ENCODE measurements around the gene CSNK2B. TPM values are rescaled to one million over a fixed set of nuclear protein-coding genes. Genes with fewer than 3 reads are reported as not detected.

Gene CSNK2B
- total and polyA plus RNA-seq, 9 of the 15 experiments (the other 6 are each of a cell fraction or from before 2014, with no cell fraction given) = 120 to 1,126 (median 529) TPM

- TF ChIP-seq FOXA3 (CRISPR knock-in tag; conservative IDR thresholded peaks at IDR 0.05 in 1 of 2, IDR thresholded peaks at IDR 0.05 in 1 of 2) (0 out of 4 replicates have a peak, but pooled peaks of 1 of the 2 experiments have one; percentile 59), IRF1 (CRISPR knock-in tag; IDR thresholded peaks at IDR 0.05; ENCODE audit: borderline replicate concordance) (0 out of 2 replicates have a peak, but pooled peaks have one; percentile 82), DMBX1 (CRISPR knock-in tag; IDR thresholded peaks at IDR 0.05; ENCODE audit: borderline replicate concordance) (peak; percentile 78; the same call in 1 of the 2 replicates), ETV1 (tag; conservative IDR thresholded peaks at IDR 0.05; ENCODE audit: low read depth) (peak; percentile 100), ZNF780A (CRISPR knock-in tag; IDR thresholded peaks at IDR 0.05) (peak; percentile 44), ZBTB26 (CRISPR knock-in tag; IDR thresholded peaks at IDR 0.05) (peak; percentile 6; the same call in 1 of the 2 replicates), ARID2 (IDR thresholded peaks at IDR 0.05) (peak; percentile 54; the same call in 1 of the 2 replicates), POLR2G (IDR thresholded peaks at IDR 0.05; ENCODE audit: low read depth, low read length) (peak; percentile 66), POLR3A (IDR thresholded peaks at IDR 0.05; ENCODE audit: borderline replicate concordance, extremely low read depth, insufficient read depth, insufficient read length) (no peak), ZNF277 (CRISPR knock-in tag; IDR thresholded peaks at IDR 0.05; ENCODE audit: borderline replicate concordance) (no peak), LEF1 (IDR thresholded peaks at IDR 0.05) (peak; percentile 90; the same call in 1 of the 2 replicates), ZNF395 (CRISPR knock-in tag; IDR thresholded peaks at IDR 0.05) (no peak), BCLAF1 (IDR thresholded peaks at IDR 0.05; ENCODE audit: borderline replicate concordance in 1 of 2, control insufficient read depth in 1 of 2, low read depth in 2 of 2, low read length in 1 of 2) (0 out of 4 replicates have a peak, but pooled peaks of 1 of the 2 experiments have one; percentile 59), TBL1XR1 (IDR thresholded peaks at IDR 0.05; ENCODE audit: low read length in 2 of 2) (peak; percentile 6 to 43; a peak in 1 of 4 replicates), ZNF165 (CRISPR knock-in tag; IDR thresholded peaks at IDR 0.05; ENCODE audit: borderline replicate concordance) (0 out of 2 replicates have a peak, but pooled peaks have one; percentile 42), BCOR (IDR thresholded peaks at IDR 0.05) (peak; percentile 68), CBFA2T3 (IDR thresholded peaks at IDR 0.05) (0 out of 2 replicates have a peak, but pooled peaks have one; percentile 3), BRD4 (IDR thresholded peaks at IDR 0.05) (peak; percentile 98; the same call in 1 of the 2 replicates)
Measured at GRCh38 chr6:31652925-31653724, 12.8 kb upstream of the CSNK2B start (continued).
